Upper lobe of left lung (tissue), 6 donors: ENCODE data around the gene FLII. TPM values are rescaled to one million over a fixed set of nuclear protein-coding genes. Genes with fewer than 3 reads are reported as not detected.

Experiments
- ATAC-seq, 2 donors: fragments of 200-7000 bp; cut with Tn5 transposase; one replicate each; pipeline ENCODE4 v1.9.1; 2022; ENCODE audit warnings: mild to moderate bottlenecking in 2 of 2, moderate library complexity in 2 of 2; ENCODE audit not compliant: low FRiP score in 2 of 2
- DNase-seq, 2 donors: peaks; one replicate each; pipeline ENCODE4 v3.0.0-alpha.2; 2019 to 2020
- H3K27ac ChIP-seq, 4 donors: fragments of 200-600 bp; sonication (generic); one replicate each; pipeline ENCODE4 v1.5.1; 2016 to 2019
- H3K27me3 ChIP-seq, 4 donors: fragments of 200-600 bp; sonication (generic); one replicate each; pipeline ENCODE4 v1.5.1; 2017 to 2019
- H3K36me3 ChIP-seq, 4 donors: fragments of 200-600 bp; sonication (generic); one replicate each; pipeline ENCODE4 v1.5.1; 2016 to 2019
- H3K4me1 ChIP-seq, 4 donors: fragments of 200-600 bp; sonication (generic); one replicate each; pipeline ENCODE4 v1.5.1; 2018 to 2019
- H3K4me3 ChIP-seq, 4 donors: fragments of 200-600 bp; sonication (generic); one replicate each; pipeline ENCODE4 v1.5.1; 2017 to 2019; ENCODE audit warnings: mild to moderate bottlenecking in 2 of 4, moderate library complexity in 1 of 4
- H3K9me3 ChIP-seq, 4 donors: fragments of 200-600 bp; sonication (generic); one replicate each; pipeline ENCODE4 v1.5.1; 2018 to 2019
- CTCF ChIP-seq, 6 experiments: fragments of 450-650 bp in 4 of 6; fragments of 200-600 bp in 2 of 6; sonication (generic) in 2 of 6; IDR thresholded peaks; one replicate each; pipeline ENCODE4 v1.5.1; 2016 to 2019; ENCODE audit warnings: antibody characterized with exemption in 6 of 6
- EP300 ChIP-seq, 4 donors: sonication (generic); formaldehyde crosslinking; IDR thresholded peaks; one replicate each; pipeline ENCODE4 v1.5.1; 2017; ENCODE audit warnings: antibody characterized with exemption in 4 of 4, control low read depth in 2 of 4
- POLR2A ChIP-seq, 4 donors: fragments of 450-650 bp; IDR thresholded peaks; one replicate each; pipeline ENCODE4 v1.5.1; 2016 to 2017; ENCODE audit warnings: antibody characterized with exemption in 4 of 4, mild to moderate bottlenecking in 2 of 4
- POLR2AphosphoS5 ChIP-seq, 2 donors: sonication (generic); formaldehyde crosslinking; IDR thresholded peaks; one replicate each; pipeline ENCODE4 v1.5.1; 2017; ENCODE audit warnings: antibody characterized with exemption in 2 of 2
- WGBS, 2 donors: methylation state at CpG; one replicate each; pipeline ENCODE4 v1.1.5; 2017 to 2018; 5-methylcytosine and 5-hydroxymethylcytosine counted together
- total RNA-seq, 6 donors: library from RNA; depleted of rRNA in 4 of 6; stranded (reverse); fragments of >200 nt in 4 of 6; gene quantifications; one replicate each; pipeline versions ENCODE4 v1.1.0 to v1.2.1, GENCODE V29; 2016 to 2021
- donor health status: DM: no; HTN: no; CAD: no; lungs with moderate emphysema.
- donor health status: DM: no; HTN: yes; CAD: no; lungs with severe emphysema.

The FLII gene
- total RNA-seq, 6 donors from 2014 or later = 313 to 552 (median 376) TPM

GRCh38 chr17:18246880-18247612 lies 11.5 kb downstream of the FLII start:
- ATAC-seq (peak; percentile 64 to 82), DNase-seq (peak; percentile 85 to 91)
- WGBS, 2 donors = 70 to 71% methylated on average over 32 to 44 of the region's 46 CpGs
- Histone ChIP-seq H3K36me3 (peaks cover 18 to 97% (median 87%) of the 10 kb centered on the region in 4 donors), H3K27me3 (no peaks in the 10 kb centered on the region), H3K4me1 (peaks cover 4 to 23% (median 15%) of the 10 kb centered on the region in 4 donors), H3K9me3 (no peaks in the 10 kb centered on the region), H3K4me3 (peak overlapping the region in 2 of 4 donors; percentile 33 to 38), H3K27ac (peak overlapping the region in 3 of 4 donors; percentile 21 to 55 (median 30))
- no peak for TF ChIP-seq CTCF (IDR thresholded peaks at IDR 0.05)
- no peak for TF ChIP-seq POLR2AphosphoS5 (IDR thresholded peaks at IDR 0.05)
- no peak for TF ChIP-seq EP300 (IDR thresholded peaks at IDR 0.05)
- TF ChIP-seq POLR2A (IDR thresholded peaks at IDR 0.05) = no peak

- TF ChIP-seq POLR2A (IDR thresholded peaks at IDR 0.05) (no peak), CTCF (IDR thresholded peaks at IDR 0.05) (no peak), POLR2AphosphoS5 (IDR thresholded peaks at IDR 0.05) (no peak), EP300 (IDR thresholded peaks at IDR 0.05) (no peak)
- DNase-seq (peak in 1 of 2 donors; percentile 71), ATAC-seq (no peak)
- Histone ChIP-seq H3K4me3 (peak overlapping the region in 1 of 4 donors; percentile 33), H3K9me3 (no peaks in the 10 kb centered on the region), H3K27ac (peak overlapping the region in 1 of 4 donors; percentile 21), H3K36me3 (peaks cover 15 to 97% (median 83%) of the 10 kb centered on the region in 4 donors), H3K27me3 (no peaks in the 10 kb centered on the region), H3K4me1 (peaks cover 4 to 23% (median 15%) of the 10 kb centered on the region in 4 donors)
- 88 to 90% methylated on average over 12 to 23 of the region's 24 CpGs for WGBS, 2 donors
These were observed 12.3 kb downstream of the FLII start for GRCh38 chr17:18246109-18246725.

GRCh38 chr17:18245038-18245776 lies 13.3 kb downstream of the FLII start:
- no peak for ATAC-seq
- H3K4me3 ChIP-seq = no peak overlapping the region
- H3K4me1 ChIP-seq = peaks cover 4 to 23% (median 15%) of the 10 kb centered on the region in 4 donors
- no peak for TF ChIP-seq POLR2A (IDR thresholded peaks at IDR 0.05)
- no peak for TF ChIP-seq POLR2AphosphoS5 (IDR thresholded peaks at IDR 0.05)
- no peak for TF ChIP-seq CTCF (IDR thresholded peaks at IDR 0.05)
- TF ChIP-seq EP300 (IDR thresholded peaks at IDR 0.05) = no peak
- no peaks in the 10 kb centered on the region for H3K27me3 ChIP-seq
- H3K36me3 ChIP-seq = peaks cover 8 to 88% (median 73%) of the 10 kb centered on the region in 4 donors
- DNase-seq = peak in 1 of 2 donors; percentile 83
- no peak overlapping the region for H3K27ac ChIP-seq
- WGBS, 2 donors = 84 to 91% methylated on average over 5 to 21 of the region's 21 CpGs
- H3K9me3 ChIP-seq = no peaks in the 10 kb centered on the region

GRCh38 chr17:18241229-18241871 lies 17.2 kb downstream of the FLII start:
- no peak overlapping the region for H3K4me3 ChIP-seq
- no peak for TF ChIP-seq POLR2A (IDR thresholded peaks at IDR 0.05)
- TF ChIP-seq POLR2AphosphoS5 (IDR thresholded peaks at IDR 0.05) = no peak
- TF ChIP-seq EP300 (IDR thresholded peaks at IDR 0.05) = no peak
- no peak for TF ChIP-seq CTCF (IDR thresholded peaks at IDR 0.05)
- no peaks in the 10 kb centered on the region for H3K27me3 ChIP-seq
- H3K36me3 ChIP-seq = peaks cover 8 to 80% (median 50%) of the 10 kb centered on the region in 4 donors
- H3K9me3 ChIP-seq = no peaks in the 10 kb centered on the region
- 89 to 93% methylated on average over 17 to 26 of the region's 28 CpGs for WGBS, 2 donors
- no peak for ATAC-seq
- peak in 1 of 2 donors; percentile 73 for DNase-seq
- peaks cover 0 to 2% (median under 1%) of the 10 kb centered on the region in 4 donors for H3K4me1 ChIP-seq
- H3K27ac ChIP-seq = no peak overlapping the region
